A549 (cell line): ENCODE data around the gene GLO1. TPM values are rescaled to one million over a fixed set of nuclear protein-coding genes. Genes with fewer than 3 reads are reported as not detected.

Experiments
- ATAC-seq, 2 experiments: fragments of 200-7000 bp in 1 of 2; fragments of >200 bp in 1 of 2; cut with Nextera tagmentation in 1 of 2; cut with Tn5 transposase in 1 of 2; 3 replicates each; pipeline versions ENCODE4 v1.8.0 to v1.9.1; 2018 to 2020; ENCODE audit warnings: mild to moderate bottlenecking in 1 of 2, moderate library complexity in 1 of 2
- CTCF ChIA-PET: fragments of 300-600 bp; sonication (Branson Sonifier 250); formaldehyde crosslinking; extraction: SDS; loops from one replicate; lab custom pipeline; 2021; ENCODE audit warnings: antibody characterized with exemption, inconsistent platforms; lab: Yijun Ruan, JAX
- POLR2A ChIA-PET: fragments of 350-600 bp; formaldehyde crosslinking; extraction: SDS; loops from one replicate; lab custom pipeline; 2021; ENCODE audit warnings: antibody characterized with exemption, inconsistent platforms; lab: Yijun Ruan, JAX
- DNase-seq, 2 experiments: peaks; one replicate each; pipeline versions ENCODE4 v3.0.0 to v3.0.0-alpha.2; 2011 to 2016; ENCODE audit warnings: low read depth in 1 of 2, low spot score in 1 of 2
- FAIRE-seq: peaks from 2 replicates; lab custom pipeline; 2011; peaks lifted over from hg19 to GRCh38; lab: Jason Lieb, UNC
- H3K27ac ChIP-seq, 2 experiments: fragments of >200 bp; sonication (Bioruptor Twin); formaldehyde crosslinking; 3 replicates each; pipeline ENCODE4 v1.5.1; 2016 to 2017
- H3K4me1 ChIP-seq: fragments of >200 bp; sonication (Bioruptor Twin); formaldehyde crosslinking; 3 replicates; pipeline ENCODE4 v1.6.1; 2016
- H3K4me2 ChIP-seq: fragments of >200 bp; sonication (Bioruptor Twin); formaldehyde crosslinking; 3 replicates; pipeline ENCODE4 v1.6.1; 2016
- H3K4me3 ChIP-seq: fragments of >200 bp; sonication (Bioruptor Twin); formaldehyde crosslinking; 3 replicates; pipeline ENCODE4 v1.5.1; 2016
- H3K9me3 ChIP-seq: fragments of >200 bp; sonication (Bioruptor Twin); formaldehyde crosslinking; 3 replicates; pipeline ENCODE4 v1.6.1; 2016
- CBX2 ChIP-seq: fragments of 200-600 bp; sonication (generic); IDR thresholded peaks from 2 replicates; pipeline ENCODE4 v1.6.1; 2016; ENCODE audit warnings: low read depth, mild to moderate bottlenecking, borderline replicate concordance
- CHD2 ChIP-seq: fragments of 150-350 bp; IDR thresholded peaks from 2 replicates; pipeline ENCODE4 v1.6.1; 2014; ENCODE audit warnings: low read length; ENCODE audit not compliant: partially characterized antibody
- EHMT2 ChIP-seq: fragments of 200-600 bp; sonication (generic); IDR thresholded peaks from 2 replicates; pipeline ENCODE4 v1.6.1; 2016; ENCODE audit warnings: antibody characterized with exemption, low read depth, mild to moderate bottlenecking, moderate library complexity
- GATA3 ChIP-seq: IDR thresholded peaks from 2 replicates; pipeline ENCODE4 v1.6.1; 2012; ENCODE audit warnings: borderline replicate concordance
- HOXB5 ChIP-seq: fragments of 250-450 bp; sonication (Bioruptor Pico); IDR thresholded peaks from 2 replicates; pipeline ENCODE4 v1.5.0; 2020; ENCODE audit warnings: mild to moderate bottlenecking, moderate library complexity
- KDM1A ChIP-seq: fragments of 200-600 bp; sonication (generic); IDR thresholded peaks from 2 replicates; pipeline ENCODE4 v1.6.1; 2016; ENCODE audit warnings: low read depth, mild to moderate bottlenecking
- NFE2L2 ChIP-seq: fragments of 150-350 bp; conservative IDR thresholded peaks from 2 replicates; pipeline ENCODE4 v1.6.1; 2014; ENCODE audit warnings: low read length
- POLR2AphosphoS2 ChIP-seq: conservative IDR thresholded peaks from 2 replicates; pipeline ENCODE4 v1.6.1; 2012; ENCODE audit warnings: low read length, improper control_type of control experiment, inconsistent platforms
- RAD21 ChIP-seq, 2 experiments: fragments of >200 bp in 1 of 2; sonication (Bioruptor Twin) in 1 of 2; formaldehyde crosslinking in 1 of 2; IDR thresholded peaks in 1 of 2; conservative IDR thresholded peaks in 1 of 2; 2 replicates in 1 of 2; 3 replicates in 1 of 2; pipeline ENCODE4 v1.6.1; 2012 to 2018; ENCODE audit warnings: inconsistent platforms in 1 of 2
- RCOR1 ChIP-seq: fragments of 150-350 bp; IDR thresholded peaks from 2 replicates; pipeline ENCODE4 v1.6.1; 2014; ENCODE audit warnings: antibody characterized with exemption, low read length, low read depth
- RNF2 ChIP-seq: fragments of 200-600 bp; sonication (generic); IDR thresholded peaks from 2 replicates; pipeline ENCODE4 v1.6.1; 2016; ENCODE audit warnings: low read depth, mild to moderate bottlenecking, antibody characterized with exemption, moderate library complexity, borderline replicate concordance
- TP53 ChIP-seq: fragments of 250-450 bp; sonication (Bioruptor Pico); IDR thresholded peaks from 2 replicates; pipeline ENCODE4 v1.5.0; 2021; ENCODE audit warnings: mild to moderate bottlenecking, moderate library complexity
- ZC3H11A ChIP-seq: fragments of 450-650 bp; IDR thresholded peaks from 2 replicates; pipeline ENCODE4 v1.6.1; 2014; ENCODE audit warnings: antibody characterized with exemption, mild to moderate bottlenecking
- WGBS: methylation state at CpG from one replicate; pipeline ENCODE4 v1.1.6; 2017; ENCODE audit errors: missing lambda C conversion rate; 5-methylcytosine and 5-hydroxymethylcytosine counted together
- polyA plus RNA-seq, 4 experiments: library from polyadenylated mRNA; depleted of rRNA in 3 of 4; stranded (reverse); fragments of >200 nt; fragmentation: RNase III in 1 of 4; extraction: RNeasy Plus Mini Kit Qiagen cat#74134 plus additional on column Dnase treatment in 1 of 4; gene quantifications; 2 replicates in 3 of 4; 3 replicates in 1 of 4; pipeline ENCODE4 v1.2.3, GENCODE V29; 2011 to 2017
- TF ChIP-seq, protein P1 (sequence below): fragments of >200 bp; sonication (Bioruptor Twin); formaldehyde crosslinking; IDR thresholded peaks from 3 replicates; pipeline ENCODE4 v1.6.1; 2016
- TF ChIP-seq, protein P2 (sequence below): IDR thresholded peaks from 2 replicates; pipeline ENCODE4 v1.6.1; 2012; ENCODE audit warnings: low read depth, borderline replicate concordance
- TF ChIP-seq, protein P3 (sequence below): fragments of >200 bp; sonication (Bioruptor Twin); formaldehyde crosslinking; IDR thresholded peaks from 2 replicates; pipeline ENCODE4 v1.6.1; 2016
- TF ChIP-seq, protein P4 (sequence below): IDR thresholded peaks from 2 replicates; pipeline ENCODE4 v1.6.1; 2012
- TF ChIP-seq, protein P5 (sequence below): fragments of 200-600 bp; sonication (generic); IDR thresholded peaks from 2 replicates; pipeline ENCODE4 v1.6.1; 2016; ENCODE audit warnings: antibody characterized with exemption, mild to moderate bottlenecking, moderate library complexity
- TF ChIP-seq, protein P6 (sequence below): fragments of 250-450 bp; sonication (Bioruptor Pico); IDR thresholded peaks from 2 replicates; pipeline ENCODE4 v1.5.0; 2020; ENCODE audit warnings: low read depth, mild to moderate bottlenecking, moderate library complexity

Gene GLO1
- polyA plus RNA-seq, 2 of the 4 experiments (the other 2 are of a cell fraction): 105 to 128 TPM

DNA sequence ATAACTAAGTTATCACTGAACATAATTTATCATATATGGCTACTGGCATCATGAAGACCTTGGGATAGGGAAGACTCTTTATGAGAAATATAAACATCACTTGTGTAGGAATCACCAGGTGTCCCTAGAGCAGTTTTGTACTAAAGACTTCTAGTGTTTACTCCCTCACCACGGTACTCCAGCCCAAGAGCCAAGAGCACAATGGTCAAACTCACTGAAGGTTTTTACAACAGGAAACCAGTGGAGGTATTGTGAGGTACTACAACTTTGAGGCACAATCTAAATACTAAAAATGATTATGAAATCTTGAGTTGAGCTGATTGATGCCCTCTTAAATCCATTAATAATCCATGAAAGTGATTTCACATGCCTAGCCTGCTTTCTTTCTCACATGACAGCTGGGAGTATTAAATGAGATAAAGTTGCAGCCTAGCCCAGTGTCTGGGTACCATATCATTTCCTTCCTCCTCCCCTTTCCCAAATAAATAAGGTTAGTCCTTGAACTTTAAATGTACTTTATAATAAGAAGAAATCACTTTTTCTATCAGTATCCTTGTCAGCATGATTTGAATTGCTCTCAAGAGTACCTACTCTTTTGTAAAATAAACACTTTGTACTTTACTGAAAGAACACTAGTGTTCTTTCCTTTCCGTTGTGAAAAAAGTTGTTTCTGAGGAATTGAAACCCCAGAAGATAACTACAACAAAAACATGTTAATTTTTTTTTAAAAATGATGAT is 26.5 kb downstream of the GLO1 start:
- Histone ChIP-seq H3K4me1 (no peaks in the 10 kb centered on the region), H3K27ac (no peak overlapping the region), H3K9me3 (no peaks in the 10 kb centered on the region), H3K4me2 (no peak overlapping the region), H3K4me3 (no peak overlapping the region)
- CTCF ChIA-PET: interaction anchor here (0.7 kb wide), 1 partner anchor 817 kb away, joined by 3 read pairs; no protein-coding TSS in a partner anchor
- TF ChIP-seq GATA3 (no peak), CHD2 (no peak), EHMT2 (no peak), NFE2L2 (no peak), RCOR1 (no peak), POLR2AphosphoS2 (no peak), RAD21 (conservative IDR thresholded peaks at IDR 0.05 in 1 of 2, IDR thresholded peaks at IDR 0.05 in 1 of 2) (no peak), RNF2 (no peak), ZC3H11A (no peak), TP53 (CRISPR knock-in tag) (no peak), HOXB5 (CRISPR knock-in tag) (no peak), CBX2 (no peak), KDM1A (no peak)
- TF ChIP-seq, protein P1, sequence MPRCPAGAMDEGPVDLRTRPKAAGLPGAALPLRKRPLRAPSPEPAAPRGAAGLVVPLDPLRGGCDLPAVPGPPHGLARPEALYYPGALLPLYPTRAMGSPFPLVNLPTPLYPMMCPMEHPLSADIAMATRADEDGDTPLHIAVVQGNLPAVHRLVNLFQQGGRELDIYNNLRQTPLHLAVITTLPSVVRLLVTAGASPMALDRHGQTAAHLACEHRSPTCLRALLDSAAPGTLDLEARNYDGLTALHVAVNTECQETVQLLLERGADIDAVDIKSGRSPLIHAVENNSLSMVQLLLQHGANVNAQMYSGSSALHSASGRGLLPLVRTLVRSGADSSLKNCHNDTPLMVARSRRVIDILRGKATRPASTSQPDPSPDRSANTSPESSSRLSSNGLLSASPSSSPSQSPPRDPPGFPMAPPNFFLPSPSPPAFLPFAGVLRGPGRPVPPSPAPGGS: no peak
- TF ChIP-seq, protein P2, sequence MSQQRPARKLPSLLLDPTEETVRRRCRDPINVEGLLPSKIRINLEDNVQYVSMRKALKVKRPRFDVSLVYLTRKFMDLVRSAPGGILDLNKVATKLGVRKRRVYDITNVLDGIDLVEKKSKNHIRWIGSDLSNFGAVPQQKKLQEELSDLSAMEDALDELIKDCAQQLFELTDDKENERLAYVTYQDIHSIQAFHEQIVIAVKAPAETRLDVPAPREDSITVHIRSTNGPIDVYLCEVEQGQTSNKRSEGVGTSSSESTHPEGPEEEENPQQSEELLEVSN: no peak
- TF ChIP-seq, protein P3, sequence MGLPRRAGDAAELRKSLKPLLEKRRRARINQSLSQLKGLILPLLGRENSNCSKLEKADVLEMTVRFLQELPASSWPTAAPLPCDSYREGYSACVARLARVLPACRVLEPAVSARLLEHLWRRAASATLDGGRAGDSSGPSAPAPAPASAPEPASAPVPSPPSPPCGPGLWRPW: no peak
- TF ChIP-seq, protein P4, sequence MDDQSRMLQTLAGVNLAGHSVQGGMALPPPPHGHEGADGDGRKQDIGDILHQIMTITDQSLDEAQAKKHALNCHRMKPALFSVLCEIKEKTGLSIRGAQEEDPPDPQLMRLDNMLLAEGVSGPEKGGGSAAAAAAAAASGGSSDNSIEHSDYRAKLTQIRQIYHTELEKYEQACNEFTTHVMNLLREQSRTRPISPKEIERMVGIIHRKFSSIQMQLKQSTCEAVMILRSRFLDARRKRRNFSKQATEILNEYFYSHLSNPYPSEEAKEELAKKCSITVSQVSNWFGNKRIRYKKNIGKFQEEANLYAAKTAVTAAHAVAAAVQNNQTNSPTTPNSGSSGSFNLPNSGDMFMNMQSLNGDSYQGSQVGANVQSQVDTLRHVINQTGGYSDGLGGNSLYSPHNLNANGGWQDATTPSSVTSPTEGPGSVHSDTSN: no peak
- TF ChIP-seq, protein P5, sequence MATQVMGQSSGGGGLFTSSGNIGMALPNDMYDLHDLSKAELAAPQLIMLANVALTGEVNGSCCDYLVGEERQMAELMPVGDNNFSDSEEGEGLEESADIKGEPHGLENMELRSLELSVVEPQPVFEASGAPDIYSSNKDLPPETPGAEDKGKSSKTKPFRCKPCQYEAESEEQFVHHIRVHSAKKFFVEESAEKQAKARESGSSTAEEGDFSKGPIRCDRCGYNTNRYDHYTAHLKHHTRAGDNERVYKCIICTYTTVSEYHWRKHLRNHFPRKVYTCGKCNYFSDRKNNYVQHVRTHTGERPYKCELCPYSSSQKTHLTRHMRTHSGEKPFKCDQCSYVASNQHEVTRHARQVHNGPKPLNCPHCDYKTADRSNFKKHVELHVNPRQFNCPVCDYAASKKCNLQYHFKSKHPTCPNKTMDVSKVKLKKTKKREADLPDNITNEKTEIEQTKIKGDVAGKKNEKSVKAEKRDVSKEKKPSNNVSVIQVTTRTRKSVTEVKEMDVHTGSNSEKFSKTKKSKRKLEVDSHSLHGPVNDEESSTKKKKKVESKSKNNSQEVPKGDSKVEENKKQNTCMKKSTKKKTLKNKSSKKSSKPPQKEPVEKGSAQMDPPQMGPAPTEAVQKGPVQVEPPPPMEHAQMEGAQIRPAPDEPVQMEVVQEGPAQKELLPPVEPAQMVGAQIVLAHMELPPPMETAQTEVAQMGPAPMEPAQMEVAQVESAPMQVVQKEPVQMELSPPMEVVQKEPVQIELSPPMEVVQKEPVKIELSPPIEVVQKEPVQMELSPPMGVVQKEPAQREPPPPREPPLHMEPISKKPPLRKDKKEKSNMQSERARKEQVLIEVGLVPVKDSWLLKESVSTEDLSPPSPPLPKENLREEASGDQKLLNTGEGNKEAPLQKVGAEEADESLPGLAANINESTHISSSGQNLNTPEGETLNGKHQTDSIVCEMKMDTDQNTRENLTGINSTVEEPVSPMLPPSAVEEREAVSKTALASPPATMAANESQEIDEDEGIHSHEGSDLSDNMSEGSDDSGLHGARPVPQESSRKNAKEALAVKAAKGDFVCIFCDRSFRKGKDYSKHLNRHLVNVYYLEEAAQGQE: no peak
- TF ChIP-seq, protein P6, sequence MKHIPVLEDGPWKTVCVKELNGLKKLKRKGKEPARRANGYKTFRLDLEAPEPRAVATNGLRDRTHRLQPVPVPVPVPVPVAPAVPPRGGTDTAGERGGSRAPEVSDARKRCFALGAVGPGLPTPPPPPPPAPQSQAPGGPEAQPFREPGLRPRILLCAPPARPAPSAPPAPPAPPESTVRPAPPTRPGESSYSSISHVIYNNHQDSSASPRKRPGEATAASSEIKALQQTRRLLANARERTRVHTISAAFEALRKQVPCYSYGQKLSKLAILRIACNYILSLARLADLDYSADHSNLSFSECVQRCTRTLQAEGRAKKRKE (CRISPR knock-in tag): no peak
- ATAC-seq (no peak), DNase-seq (no peak), FAIRE-seq (no peak)
- POLR2A ChIA-PET: no interaction called here
- 97% methylated on average over 2 of the region's 2 CpGs for WGBS
